ENCODE measurements around the gene GPR156.

GPR156 gene

DNA sequence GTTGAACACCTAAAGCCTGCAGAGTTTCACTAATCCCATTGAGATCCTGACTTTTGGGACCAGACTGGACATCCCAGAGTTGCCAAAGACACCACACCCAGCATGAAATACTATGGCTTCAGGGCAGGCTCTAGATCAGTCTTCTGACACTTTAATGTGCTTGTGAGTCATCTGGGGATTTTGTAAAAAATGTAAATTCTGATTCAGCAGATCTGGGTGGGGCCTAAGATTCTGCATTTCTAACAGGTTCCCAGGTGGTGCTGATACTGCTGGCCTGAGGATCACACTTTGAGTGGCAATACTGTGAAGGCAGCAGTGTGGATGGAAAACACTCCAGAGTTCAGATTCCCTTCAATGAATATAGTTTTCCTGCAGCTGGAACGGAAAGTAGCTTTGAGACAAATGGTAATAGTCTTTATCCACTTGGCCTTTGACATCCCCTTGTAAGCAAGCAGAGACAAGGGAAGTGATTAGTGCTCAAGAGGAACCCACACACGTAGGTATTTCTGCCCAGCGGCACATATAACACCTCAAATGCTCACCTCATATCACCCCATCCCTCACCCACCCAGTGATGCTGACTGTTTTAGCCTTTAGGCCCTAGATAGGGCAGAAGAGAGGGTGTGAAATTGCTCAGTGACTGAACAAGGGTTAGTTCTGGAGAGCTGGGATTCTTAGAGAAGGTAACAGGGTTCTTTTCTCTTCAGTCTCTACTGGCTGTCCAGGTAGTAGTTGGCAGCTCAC is 139.3 kb downstream of the GPR156 start:
- peak; percentile 82 for DNase-seq (ENCODE audit: low read depth)
- TF ChIP-seq, protein P1, sequence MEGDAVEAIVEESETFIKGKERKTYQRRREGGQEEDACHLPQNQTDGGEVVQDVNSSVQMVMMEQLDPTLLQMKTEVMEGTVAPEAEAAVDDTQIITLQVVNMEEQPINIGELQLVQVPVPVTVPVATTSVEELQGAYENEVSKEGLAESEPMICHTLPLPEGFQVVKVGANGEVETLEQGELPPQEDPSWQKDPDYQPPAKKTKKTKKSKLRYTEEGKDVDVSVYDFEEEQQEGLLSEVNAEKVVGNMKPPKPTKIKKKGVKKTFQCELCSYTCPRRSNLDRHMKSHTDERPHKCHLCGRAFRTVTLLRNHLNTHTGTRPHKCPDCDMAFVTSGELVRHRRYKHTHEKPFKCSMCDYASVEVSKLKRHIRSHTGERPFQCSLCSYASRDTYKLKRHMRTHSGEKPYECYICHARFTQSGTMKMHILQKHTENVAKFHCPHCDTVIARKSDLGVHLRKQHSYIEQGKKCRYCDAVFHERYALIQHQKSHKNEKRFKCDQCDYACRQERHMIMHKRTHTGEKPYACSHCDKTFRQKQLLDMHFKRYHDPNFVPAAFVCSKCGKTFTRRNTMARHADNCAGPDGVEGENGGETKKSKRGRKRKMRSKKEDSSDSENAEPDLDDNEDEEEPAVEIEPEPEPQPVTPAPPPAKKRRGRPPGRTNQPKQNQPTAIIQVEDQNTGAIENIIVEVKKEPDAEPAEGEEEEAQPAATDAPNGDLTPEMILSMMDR (conservative IDR thresholded peaks at IDR 0.05; ENCODE audit: low read length) = no peak

DNA sequence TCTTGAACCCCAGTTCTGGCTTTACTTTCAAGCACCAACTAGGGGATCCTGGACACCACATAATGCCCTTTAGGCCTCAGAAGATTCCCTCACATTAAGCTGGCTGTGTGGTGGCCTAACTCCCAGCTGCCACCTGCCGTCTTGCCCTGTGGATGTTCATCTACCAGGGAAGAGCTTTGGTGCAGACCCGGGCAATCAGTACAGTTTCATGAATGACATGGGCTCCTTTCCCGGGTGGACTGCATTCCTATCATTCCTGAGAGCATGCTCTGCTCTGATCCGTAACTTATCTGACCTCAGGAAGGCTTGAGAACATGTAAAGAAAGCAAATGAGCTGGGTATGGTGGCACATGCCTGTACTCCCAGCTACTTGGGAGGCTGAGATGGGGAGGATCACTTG is 140.8 kb downstream of the GPR156 start:
- TF ChIP-seq, protein P1 (conservative IDR thresholded peaks at IDR 0.05; ENCODE audit: low read length) = no peak
- H3K4me3 ChIP-seq (ENCODE audit: low read length) = no peak overlapping the region
- DNase-seq (ENCODE audit: low read depth) = peak; percentile 77

More for the DNA sequence above, 139.3 kb downstream of the GPR156 start:
- H3K4me3 ChIP-seq (ENCODE audit: low read length) = no peak overlapping the region

DNA sequence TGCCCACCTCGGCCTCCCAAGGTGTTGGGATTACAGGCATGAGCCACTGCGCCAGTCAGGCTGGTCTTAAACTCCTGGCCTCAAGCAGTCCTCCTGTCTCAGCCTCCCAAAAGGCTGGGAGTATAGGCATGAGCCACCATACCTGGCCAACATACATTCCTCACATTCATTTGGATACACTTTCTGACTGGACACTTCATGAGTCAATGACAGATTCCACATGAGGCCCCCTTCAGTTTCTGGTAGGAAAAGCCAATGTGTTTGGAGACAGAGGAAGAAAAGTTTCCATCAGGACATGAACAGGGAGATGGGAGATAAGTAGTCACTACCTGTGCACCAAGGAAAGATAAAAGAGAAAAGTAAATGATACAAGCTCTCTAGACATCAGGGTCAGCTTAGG is 141.3 kb downstream of the GPR156 start:
- no peak overlapping the region for H3K4me3 ChIP-seq (ENCODE audit: low read length)
- no peak for DNase-seq (ENCODE audit: low read depth)
- TF ChIP-seq, protein P1 (conservative IDR thresholded peaks at IDR 0.05; ENCODE audit: low read length) = no peak

DNA sequence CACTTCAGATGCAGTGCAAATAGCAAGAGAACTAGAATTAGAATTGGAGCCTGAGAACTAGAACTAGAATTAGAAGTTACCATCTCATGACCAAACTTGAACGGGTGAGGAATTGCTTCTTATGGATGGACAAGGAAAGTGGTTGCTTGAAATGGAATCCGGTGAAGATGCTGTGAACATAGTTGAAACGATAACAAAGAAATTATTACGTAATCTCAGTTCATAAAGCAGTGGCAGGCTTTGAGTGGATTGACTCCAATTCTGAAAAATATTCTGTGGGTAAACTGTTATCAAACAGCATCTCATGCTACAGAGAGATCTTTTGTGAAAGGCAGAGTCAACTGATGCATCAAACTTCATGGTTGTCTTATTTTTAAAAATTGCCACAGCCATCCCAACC is 142.8 kb downstream of the GPR156 start:
- DNase-seq (ENCODE audit: low read depth) = peak; percentile 25
- TF ChIP-seq, protein P1 (conservative IDR thresholded peaks at IDR 0.05; ENCODE audit: low read length) = no peak
- H3K4me3 ChIP-seq (ENCODE audit: low read length) = no peak overlapping the region

DNA sequence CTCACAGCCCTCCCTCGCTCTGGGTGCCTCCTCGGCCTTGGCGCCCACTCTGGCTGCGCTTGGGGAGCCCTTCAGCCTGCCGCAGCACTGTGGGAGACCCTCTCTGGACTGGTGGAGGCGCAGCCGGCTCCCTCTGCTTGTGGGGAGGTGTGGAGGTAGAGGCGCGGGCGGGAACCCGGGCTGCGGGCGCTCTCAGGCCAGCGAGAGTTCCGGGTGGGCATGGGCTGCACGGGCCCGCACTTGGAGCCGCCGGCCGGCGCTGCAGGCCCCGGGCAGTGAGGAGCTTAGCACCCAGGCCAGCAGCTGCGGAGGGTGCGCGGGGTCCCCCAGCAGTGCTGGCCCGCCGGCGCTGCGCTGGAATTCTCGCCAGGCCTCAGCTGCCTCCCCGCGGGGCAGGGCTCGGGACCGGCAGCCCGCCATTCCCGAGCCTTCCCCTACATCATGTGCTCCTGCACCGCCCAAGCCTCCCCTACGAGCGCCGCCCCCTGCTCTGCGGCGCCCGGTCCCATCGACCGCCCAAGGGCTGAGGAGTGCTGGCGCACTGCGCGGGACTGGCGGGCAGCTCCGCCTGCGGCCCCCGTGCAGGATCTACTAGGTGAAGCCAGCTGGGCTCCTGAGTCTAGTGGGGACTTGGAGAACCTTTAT is 144.8 kb downstream of the GPR156 start:
- TF ChIP-seq, protein P1 (conservative IDR thresholded peaks at IDR 0.05; ENCODE audit: low read length) = no peak
- no peak overlapping the region for H3K4me3 ChIP-seq (ENCODE audit: low read length)
- DNase-seq (ENCODE audit: low read depth) = no peak

DNA sequence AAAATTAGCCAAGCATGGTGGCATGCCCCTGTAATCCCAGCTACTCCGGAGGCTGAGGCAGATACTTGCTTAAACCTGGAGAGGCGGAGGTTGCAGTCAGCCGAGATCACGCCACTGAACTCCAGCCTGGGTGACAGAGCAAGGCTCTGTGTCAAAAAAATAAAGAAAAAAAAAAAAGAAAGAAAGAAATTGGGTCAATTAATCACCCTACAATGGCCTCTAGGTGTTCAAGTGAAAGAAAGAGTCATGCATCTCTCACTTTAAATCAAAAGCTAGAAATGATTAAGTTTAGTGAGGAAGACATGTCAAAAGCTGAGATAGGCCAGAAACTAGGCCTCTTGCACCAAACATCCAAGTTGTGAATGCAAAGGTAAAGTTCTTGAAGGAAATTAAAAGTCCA is 145.9 kb downstream of the GPR156 start:
- no peak overlapping the region for H3K4me3 ChIP-seq (ENCODE audit: low read length)
- no peak for DNase-seq (ENCODE audit: low read depth)
- TF ChIP-seq, protein P1 (conservative IDR thresholded peaks at IDR 0.05; ENCODE audit: low read length) = no peak

DNA sequence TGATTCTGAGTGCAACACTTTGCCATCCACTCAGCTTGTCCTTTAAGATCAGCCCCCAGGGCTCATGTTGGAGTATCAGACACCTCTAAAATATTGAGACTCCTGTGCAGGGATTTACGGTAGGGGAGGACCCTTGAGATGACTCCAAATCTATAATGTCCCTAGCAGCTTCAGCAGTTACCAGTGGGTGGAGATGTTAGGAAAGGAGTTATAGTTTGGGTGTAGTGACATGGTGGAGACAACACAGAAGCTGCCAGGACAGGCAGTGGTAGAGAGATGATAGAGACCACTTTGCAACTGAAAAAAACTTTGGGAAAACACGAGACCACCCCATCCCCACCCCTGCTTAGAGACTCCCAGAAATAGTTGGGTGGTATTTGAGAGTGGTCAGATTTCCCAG is 147.5 kb downstream of the GPR156 start:
- H3K4me3 ChIP-seq (ENCODE audit: low read length) = no peak overlapping the region
- DNase-seq (ENCODE audit: low read depth) = no peak
- TF ChIP-seq, protein P1 (conservative IDR thresholded peaks at IDR 0.05; ENCODE audit: low read length) = no peak

Measured in AG10803 (cell line).